ENCODE results near the gene ICAM2.

ICAM2 gene

DNA sequence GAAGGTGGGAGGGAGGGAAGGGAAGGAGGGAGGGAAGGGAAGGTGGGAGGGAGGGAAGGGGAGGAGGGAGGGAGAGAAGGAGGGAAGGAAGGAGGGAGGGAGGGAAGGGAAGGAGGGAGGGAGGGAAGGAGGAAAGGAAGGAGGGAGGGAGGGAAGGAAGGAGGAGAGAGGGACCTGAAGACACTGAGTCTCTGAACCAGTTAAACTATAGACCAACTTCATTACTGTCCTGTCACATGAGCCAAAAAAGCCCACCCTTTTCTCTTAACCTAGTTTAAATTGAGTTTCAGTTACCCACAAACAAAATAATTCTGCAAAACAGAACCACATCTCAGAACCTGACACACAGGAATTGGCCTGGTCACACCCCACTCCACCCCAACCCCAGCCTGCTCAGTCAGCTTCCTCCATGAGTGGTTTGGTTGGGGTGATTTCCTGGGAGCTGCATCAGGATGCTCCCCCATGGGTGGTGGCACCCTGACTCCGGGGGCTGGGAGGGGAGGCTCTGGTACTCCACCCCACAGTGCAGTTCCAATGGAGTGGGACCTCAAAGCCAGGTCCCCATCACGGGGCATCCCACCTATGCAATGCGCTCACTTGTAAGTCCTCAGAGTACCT lies 27.0 kb downstream of the ICAM2 start:
- H3K27ac ChIP-seq, result no peak overlapping the region
- TF ChIP-seq, protein P1, sequence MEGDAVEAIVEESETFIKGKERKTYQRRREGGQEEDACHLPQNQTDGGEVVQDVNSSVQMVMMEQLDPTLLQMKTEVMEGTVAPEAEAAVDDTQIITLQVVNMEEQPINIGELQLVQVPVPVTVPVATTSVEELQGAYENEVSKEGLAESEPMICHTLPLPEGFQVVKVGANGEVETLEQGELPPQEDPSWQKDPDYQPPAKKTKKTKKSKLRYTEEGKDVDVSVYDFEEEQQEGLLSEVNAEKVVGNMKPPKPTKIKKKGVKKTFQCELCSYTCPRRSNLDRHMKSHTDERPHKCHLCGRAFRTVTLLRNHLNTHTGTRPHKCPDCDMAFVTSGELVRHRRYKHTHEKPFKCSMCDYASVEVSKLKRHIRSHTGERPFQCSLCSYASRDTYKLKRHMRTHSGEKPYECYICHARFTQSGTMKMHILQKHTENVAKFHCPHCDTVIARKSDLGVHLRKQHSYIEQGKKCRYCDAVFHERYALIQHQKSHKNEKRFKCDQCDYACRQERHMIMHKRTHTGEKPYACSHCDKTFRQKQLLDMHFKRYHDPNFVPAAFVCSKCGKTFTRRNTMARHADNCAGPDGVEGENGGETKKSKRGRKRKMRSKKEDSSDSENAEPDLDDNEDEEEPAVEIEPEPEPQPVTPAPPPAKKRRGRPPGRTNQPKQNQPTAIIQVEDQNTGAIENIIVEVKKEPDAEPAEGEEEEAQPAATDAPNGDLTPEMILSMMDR (IDR thresholded peaks at IDR 0.05), result no peak
- no peak for TF ChIP-seq ZFX (IDR thresholded peaks at IDR 0.05; ENCODE audit: borderline replicate concordance)

DNA sequence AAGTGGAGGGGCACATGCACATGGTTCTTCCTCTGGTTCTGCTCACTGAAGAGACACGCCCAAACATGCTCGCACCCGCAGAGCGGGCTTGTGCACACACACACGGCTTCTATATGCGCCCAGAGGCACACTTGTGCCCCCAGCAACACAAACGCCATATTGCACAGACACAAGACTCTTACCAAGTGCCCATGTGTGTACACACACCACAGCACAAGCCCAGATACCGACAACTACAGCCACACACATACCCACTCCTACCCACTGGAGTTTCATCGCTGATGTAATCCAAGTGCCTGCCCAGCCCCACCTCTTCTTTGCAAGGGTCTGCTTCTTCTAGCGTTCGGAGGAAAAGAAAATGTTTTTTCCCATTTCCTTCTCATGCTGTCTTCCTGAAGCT lies 28.8 kb downstream of the ICAM2 start:
- TF ChIP-seq, protein P1 (IDR thresholded peaks at IDR 0.05), result no peak
- TF ChIP-seq ZFX (IDR thresholded peaks at IDR 0.05; ENCODE audit: borderline replicate concordance), result no peak
- H3K27ac ChIP-seq, result no peak overlapping the region

DNA sequence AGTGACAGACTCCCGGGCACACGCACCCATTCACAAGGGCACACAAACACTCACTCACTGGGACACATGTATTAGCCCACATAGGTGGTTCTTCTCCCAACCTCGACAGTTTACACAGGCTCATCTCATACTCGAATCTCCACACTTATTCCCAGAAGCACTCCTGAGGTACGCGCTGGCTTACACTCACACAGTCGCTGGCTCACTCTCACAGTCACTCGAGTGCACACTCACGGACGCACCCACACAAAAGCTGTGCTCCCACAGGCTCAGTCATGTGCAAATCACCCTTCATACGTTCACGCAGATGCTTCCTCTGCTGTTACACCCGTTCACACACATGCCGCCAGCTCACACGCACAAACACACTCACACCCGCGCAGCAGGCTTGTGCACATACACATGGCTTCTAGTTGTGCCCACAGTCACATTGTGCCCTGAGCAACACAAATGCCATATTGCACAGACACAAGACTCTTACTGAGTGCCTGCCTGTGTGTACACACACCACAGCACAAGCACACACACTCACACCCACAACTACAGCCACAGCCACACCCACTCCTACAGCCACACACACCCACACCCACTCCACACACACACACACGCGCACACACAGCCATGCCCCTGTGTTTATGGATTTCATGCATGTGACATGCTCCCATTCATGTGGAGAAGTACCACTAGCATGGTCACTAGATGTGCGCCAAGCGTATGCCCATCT lies 30.6 kb downstream of the ICAM2 start:
- no peak for TF ChIP-seq ZFX (IDR thresholded peaks at IDR 0.05; ENCODE audit: borderline replicate concordance)
- TF ChIP-seq, protein P1 (IDR thresholded peaks at IDR 0.05), result no peak
- H3K27ac ChIP-seq, result no peak overlapping the region

DNA sequence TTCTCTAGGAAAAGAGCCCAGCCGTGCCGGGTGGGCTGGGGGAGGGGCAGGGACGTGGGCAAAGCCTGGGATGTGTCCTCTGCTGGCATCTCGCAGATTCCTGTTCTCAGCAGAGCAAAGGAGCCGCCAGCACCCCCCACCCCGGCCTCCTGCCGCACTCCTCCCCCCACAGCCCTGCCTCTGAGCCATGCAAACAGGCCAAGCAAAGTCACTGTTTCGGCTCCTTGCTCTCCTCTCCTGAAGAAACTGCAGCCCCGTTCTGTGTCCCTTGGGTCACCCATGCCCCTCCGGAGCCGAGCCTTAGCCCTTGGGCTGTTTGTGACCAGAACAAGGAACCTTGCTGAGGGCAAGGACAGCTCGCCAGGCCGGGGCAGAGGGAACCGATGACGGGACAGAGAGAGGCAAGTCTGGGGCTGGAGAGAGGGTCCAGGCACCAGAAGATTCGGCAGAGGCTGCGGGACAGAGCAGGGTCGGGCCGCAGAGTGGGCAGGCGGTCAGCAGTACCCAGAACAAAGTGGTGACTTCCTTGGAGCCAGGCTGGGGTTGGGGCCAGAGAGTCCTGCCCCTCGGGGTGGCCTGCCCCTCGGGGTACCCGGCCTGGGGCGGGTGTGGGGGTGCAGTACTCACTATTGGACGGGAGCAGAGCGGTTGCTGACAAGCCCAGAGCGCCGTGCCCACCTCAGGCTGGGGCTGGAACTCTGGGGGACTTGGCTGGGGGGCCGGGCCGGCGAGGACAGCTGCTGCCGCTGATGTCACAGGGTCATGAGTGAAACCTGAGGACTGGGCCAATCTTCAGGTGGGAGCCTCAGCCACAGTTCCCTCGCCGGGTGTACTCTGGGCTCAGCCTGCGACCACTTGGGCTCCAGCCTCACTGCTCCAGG lies 31.5 kb downstream of the ICAM2 start:
- H3K27ac ChIP-seq, result no peak overlapping the region

DNA sequence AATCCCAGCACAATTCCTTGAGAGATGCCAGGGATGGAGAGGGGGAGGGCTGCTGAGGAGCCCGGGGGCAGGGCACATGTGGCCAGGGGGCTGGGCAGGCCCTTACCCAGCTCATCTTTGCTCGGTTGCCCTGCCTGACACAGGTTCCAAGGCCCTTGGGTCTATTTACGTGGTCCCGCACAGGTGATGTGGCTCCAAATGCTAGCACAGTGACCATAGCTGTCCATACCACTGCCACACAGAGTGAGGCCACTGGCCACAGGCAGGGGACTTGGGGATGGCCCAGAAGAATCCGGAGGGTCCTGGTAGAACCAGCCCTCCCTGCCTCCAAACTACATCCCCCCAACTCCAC lies 32.3 kb downstream of the ICAM2 start:
- H3K27ac ChIP-seq, result no peak overlapping the region

More for the DNA sequence above, 31.5 kb downstream of the ICAM2 start:
- no peak for TF ChIP-seq ZFX (IDR thresholded peaks at IDR 0.05; ENCODE audit: borderline replicate concordance)
- TF ChIP-seq, protein P1 (IDR thresholded peaks at IDR 0.05), result no peak

DNA sequence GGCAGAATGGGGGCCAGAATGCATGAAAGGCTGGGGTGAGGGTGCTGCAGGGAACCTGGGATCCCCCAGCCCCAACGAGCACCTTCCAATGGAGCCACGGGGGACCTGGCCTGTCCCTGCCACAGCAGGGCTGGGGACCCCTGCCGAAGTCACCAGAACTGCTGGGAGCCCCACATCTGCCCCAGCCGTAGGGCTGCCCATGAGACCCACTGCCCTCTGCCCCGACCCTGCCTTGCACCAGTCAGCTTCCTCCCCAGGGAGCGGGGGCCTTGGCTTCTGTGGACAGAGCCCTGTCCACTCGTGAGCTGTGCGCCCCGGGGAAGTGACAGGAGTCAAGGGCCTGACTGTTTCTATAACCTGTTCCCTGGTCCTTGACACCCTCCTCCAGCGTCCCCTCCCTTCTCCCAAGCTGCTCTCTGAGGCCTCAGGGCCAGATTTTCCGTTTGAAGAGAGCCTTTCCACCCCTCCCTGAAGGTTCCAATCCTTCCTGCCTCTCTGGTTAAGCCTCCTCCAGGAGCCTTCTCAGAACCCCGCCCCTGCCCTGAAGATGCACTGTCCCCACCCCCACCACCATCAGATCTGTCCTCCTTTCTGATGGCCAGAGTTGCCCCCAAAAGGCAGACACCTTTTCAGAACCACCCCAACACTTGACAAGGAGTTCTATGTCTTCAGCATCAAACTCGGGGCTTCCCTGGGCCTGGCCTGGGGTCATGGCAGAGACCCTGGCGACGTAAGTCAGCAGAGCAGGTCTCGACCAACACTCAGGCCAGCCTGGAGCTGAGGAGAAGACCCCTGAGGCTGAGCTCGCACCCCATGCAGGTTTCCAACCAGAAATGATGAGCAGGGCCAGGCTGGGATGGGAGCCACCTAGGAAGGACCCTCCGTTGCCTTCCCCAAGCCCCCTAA lies 33.0 kb downstream of the ICAM2 start:
- TF ChIP-seq ZFX (IDR thresholded peaks at IDR 0.05; ENCODE audit: borderline replicate concordance), result no peak
- TF ChIP-seq, protein P1 (IDR thresholded peaks at IDR 0.05), result no peak
- no peak overlapping the region for H3K27ac ChIP-seq

More for the DNA sequence above, 32.3 kb downstream of the ICAM2 start:
- no peak for TF ChIP-seq ZFX (IDR thresholded peaks at IDR 0.05; ENCODE audit: borderline replicate concordance)
- TF ChIP-seq, protein P1 (IDR thresholded peaks at IDR 0.05), result no peak

All from 22Rv1 (cell line).